H1 (cell line): ENCODE results near the gene PITRM1. TPM values are rescaled to one million over a fixed set of nuclear protein-coding genes. Genes with fewer than 3 reads are reported as not detected.
"Not testable (repeated sequence)": the region's sequence is repeated elsewhere in the genome, so short reads cannot be mapped to it uniquely, and the experiment has no call there.

Experiments used
- CTCF ChIA-PET: fragments of 300-600 bp; sonication (Branson Sonifier 250); formaldehyde crosslinking; loops from one replicate; lab custom pipeline; 2021; ENCODE audit not compliant: partially characterized antibody; lab: Charles Lee
- POLR2A ChIA-PET: fragments of 300-600 bp; sonication (Branson Sonifier 250); formaldehyde crosslinking; loops from one replicate; lab custom pipeline; 2021; ENCODE audit warnings: inconsistent platforms; ENCODE audit not compliant: partially characterized antibody; lab: Charles Lee
- DNase-seq, 2 experiments: peaks; one replicate each; pipeline versions ENCODE4 v3.0.0 to v3.0.0-alpha.2; 2010 to 2022; ENCODE audit warnings: low spot score in 2 of 2, low read depth in 1 of 2, mixed read lengths in 1 of 2
- FAIRE-seq: peaks from 2 replicates; lab custom pipeline; 2011; peaks lifted over from hg19 to GRCh38; lab: Jason Lieb, UNC
- H2AFZ ChIP-seq: 2 replicates; pipeline ENCODE4 v1.8.1; 2012; ENCODE audit warnings: low read length, inconsistent platforms
- H2AK5ac ChIP-seq: 2 replicates; pipeline ENCODE4 v1.6.1; 2013; ENCODE audit warnings: low read depth, low read length
- H2BK120ac ChIP-seq: replicated peaks from 2 replicates; pipeline ENCODE3; 2013; ENCODE audit warnings: low read depth, low read length, inconsistent platforms
- H2BK12ac ChIP-seq: 2 replicates; pipeline ENCODE4 v1.6.1; 2013; ENCODE audit warnings: low read depth, low read length
- H2BK15ac ChIP-seq: 2 replicates; pipeline ENCODE4 v1.6.1; 2013; ENCODE audit warnings: low read length
- H2BK20ac ChIP-seq: 2 replicates; pipeline ENCODE4 v1.6.1; 2013; ENCODE audit warnings: low read length
- H2BK5ac ChIP-seq: 2 replicates; pipeline ENCODE4 v1.6.1; 2013; ENCODE audit warnings: low read depth, low read length
- H3K14ac ChIP-seq: 2 replicates; pipeline ENCODE4 v1.6.1; 2013; ENCODE audit warnings: inconsistent platforms; ENCODE audit not compliant: insufficient read length
- H3K18ac ChIP-seq: 2 replicates; pipeline ENCODE4 v1.6.1; 2013; ENCODE audit warnings: low read length; ENCODE audit errors: extremely low read depth
- H3K23ac ChIP-seq: 2 replicates; pipeline ENCODE4 v1.6.1; 2013; ENCODE audit warnings: inconsistent platforms; ENCODE audit not compliant: insufficient read length
- H3K23me2 ChIP-seq: 2 replicates; pipeline ENCODE4 v1.6.1; 2013; ENCODE audit warnings: low read depth, low read length
- H3K27ac ChIP-seq: 2 replicates; pipeline ENCODE4 v1.6.1; 2011; ENCODE audit warnings: low read depth, low read length, inconsistent platforms
- H3K27me3 ChIP-seq, 4 experiments: replicated peaks in 1 of 4; 1 replicate in 1 of 4; 2 replicates in 3 of 4; pipeline versions ENCODE4 v1.6.1 to v1.8.1; 2011 to 2013; ENCODE audit warnings: low read length in 3 of 4, mild to moderate bottlenecking in 3 of 4, inconsistent platforms in 2 of 4, mixed read lengths in 2 of 4, moderate library complexity in 1 of 4; ENCODE audit not compliant: control insufficient read depth in 3 of 4, insufficient read depth in 3 of 4; ENCODE audit errors: extremely low read depth in 1 of 4
- H3K36me3 ChIP-seq, 4 experiments: 2 replicates each; pipeline versions ENCODE4 v1.6.1 to v1.8.1; 2011 to 2013; ENCODE audit warnings: mild to moderate bottlenecking in 4 of 4, low read length in 3 of 4, moderate library complexity in 2 of 4, control low read depth in 1 of 4, inconsistent platforms in 1 of 4; ENCODE audit not compliant: insufficient read depth in 4 of 4, control insufficient read depth in 2 of 4
- H3K4ac ChIP-seq: replicated peaks from 2 replicates; pipeline ENCODE3; 2013; ENCODE audit warnings: low read length, low read depth, mixed read lengths, inconsistent platforms; ENCODE audit not compliant: insufficient read length
- H3K4me1 ChIP-seq, 4 experiments: replicated peaks in 1 of 4; 1 replicate in 1 of 4; 2 replicates in 3 of 4; pipeline versions ENCODE4 v1.6.1 to v1.8.1; 2011 to 2013; ENCODE audit warnings: low read length in 3 of 4, inconsistent platforms in 2 of 4, mixed read lengths in 1 of 4; ENCODE audit not compliant: insufficient read depth in 4 of 4, control insufficient read depth in 3 of 4
- H3K4me2 ChIP-seq, 2 experiments: 2 replicates each; pipeline versions ENCODE4 v1.6.1 to v1.8.1; 2011 to 2013; ENCODE audit warnings: low read depth in 2 of 2, low read length in 2 of 2, control low read depth in 1 of 2, inconsistent platforms in 1 of 2, mild to moderate bottlenecking in 1 of 2; ENCODE audit not compliant: insufficient read depth in 1 of 2
- H3K4me3 ChIP-seq, 4 experiments: fragments of 200-600, 300-600 bp in 1 of 4; sonication (generic), shearing (Covaris generic), sonication (Bioruptor Twin) in 1 of 4; 2 replicates each; pipeline versions ENCODE4 v1.5.1 to v1.8.1; 2011 to 2016; ENCODE audit warnings: low read length in 4 of 4, low read depth in 3 of 4, control low read depth in 2 of 4, inconsistent platforms in 2 of 4, mild to moderate bottlenecking in 2 of 4, mixed read lengths in 1 of 4, moderate library complexity in 1 of 4; ENCODE audit not compliant: insufficient read depth in 2 of 4; ENCODE audit errors: extremely low read depth in 1 of 4
- H3K56ac ChIP-seq: replicated peaks from 2 replicates; pipeline ENCODE3; 2013; ENCODE audit warnings: low read depth, mild to moderate bottlenecking, mixed read lengths, low read length, inconsistent platforms; ENCODE audit not compliant: insufficient read length
- H3K79me1 ChIP-seq: 2 replicates; pipeline ENCODE4 v1.6.1; 2013; ENCODE audit warnings: low read depth, low read length, control low read depth
- H3K79me2 ChIP-seq, 2 experiments: 2 replicates each; pipeline versions ENCODE4 v1.6.1 to v1.8.1; 2012 to 2013; ENCODE audit warnings: low read length in 2 of 2, mild to moderate bottlenecking in 2 of 2, inconsistent platforms in 1 of 2; ENCODE audit not compliant: insufficient read depth in 2 of 2, control insufficient read depth in 1 of 2
- H3K9ac ChIP-seq, 4 experiments: replicated peaks in 1 of 4; 1 replicate in 1 of 4; 2 replicates in 3 of 4; pipeline versions ENCODE4 v1.6.1 to v1.8.1; 2011 to 2013; ENCODE audit warnings: low read depth in 3 of 4, low read length in 3 of 4, control low read depth in 2 of 4, mild to moderate bottlenecking in 2 of 4, moderate library complexity in 2 of 4, inconsistent platforms in 1 of 4; ENCODE audit errors: extremely low read depth in 1 of 4
- H3K9me3 ChIP-seq, 2 experiments: 2 replicates each; pipeline versions ENCODE4 v1.6.1 to v1.8.1; 2012 to 2013; ENCODE audit warnings: mild to moderate bottlenecking in 2 of 2, moderate library complexity in 2 of 2, control low read depth in 1 of 2, inconsistent platforms in 1 of 2, low read depth in 1 of 2, low read length in 1 of 2, mixed read lengths in 1 of 2; ENCODE audit not compliant: insufficient read depth in 2 of 2
- H4K20me1 ChIP-seq, 2 experiments: replicated peaks in 1 of 2; 2 replicates each; pipeline versions ENCODE3 to v1.8.1; 2011 to 2013; ENCODE audit warnings: inconsistent platforms in 2 of 2, low read length in 2 of 2, mild to moderate bottlenecking in 1 of 2; ENCODE audit not compliant: insufficient read depth in 2 of 2, control insufficient read depth in 1 of 2
- H4K5ac ChIP-seq: 2 replicates; pipeline ENCODE4 v1.6.1; 2013; ENCODE audit warnings: low read length, low read depth, mixed read lengths, inconsistent platforms; ENCODE audit not compliant: insufficient read length
- H4K8ac ChIP-seq: 2 replicates; pipeline ENCODE4 v1.8.0; 2013; ENCODE audit warnings: mild to moderate bottlenecking, moderate library complexity, low read length, inconsistent platforms; ENCODE audit not compliant: insufficient read depth; ENCODE audit errors: extremely low read depth
- H4K91ac ChIP-seq: replicated peaks from 2 replicates; pipeline ENCODE3; 2013; ENCODE audit warnings: low read length, mixed read lengths, inconsistent platforms; ENCODE audit not compliant: insufficient read length
- WGBS, 2 experiments: shearing (Covaris generic) in 1 of 2; methylation state at CpG; one replicate each; pipeline versions ENCODE4 v1.1.6 to v1.1.7; 2013 to 2015; ENCODE audit warnings: low lambda C conversion rate in 2 of 2, mixed read lengths in 2 of 2, inconsistent platforms in 1 of 2, low coverage in 1 of 2, missing lambda C conversion rate in 1 of 2; ENCODE audit not compliant: insufficient replicate concordance in 2 of 2, insufficient coverage in 1 of 2, insufficient read length in 1 of 2; ENCODE audit errors: extremely low coverage in 1 of 2, missing lambda C conversion rate in 1 of 2; 5-methylcytosine and 5-hydroxymethylcytosine counted together
- polyA plus RNA-seq, 7 experiments: library from polyadenylated mRNA; depleted of rRNA in 3 of 7; stranded (reverse) in 5 of 7; unstranded in 2 of 7; fragments of >200 nt in 5 of 7; fragments of 200-250 nt in 2 of 7; gene quantifications; 1 replicate in 5 of 7; 2 replicates in 1 of 7; 4 replicates in 1 of 7; pipeline versions ENCODE4 v1.2.1 to v1.2.3, GENCODE V29; 2011 to 2013; ENCODE audit warnings: missing spikeins in 2 of 7, mixed read lengths in 2 of 7
- total RNA-seq: library from RNA; stranded (reverse); fragmentation: NEBNext Ultra II Directional; extraction: Animal tissue kit (Norgen Biotek cat#: 25700); gene quantifications from 2 replicates; pipeline ENCODE4 v1.2.1, GENCODE V29; 2021

The PITRM1 gene
- total and polyA plus RNA-seq, 2 of the 8 experiments (the other 6 are each of a cell fraction or from before 2014, with no cell fraction given): 18.6 to 31.5 TPM

DNA sequence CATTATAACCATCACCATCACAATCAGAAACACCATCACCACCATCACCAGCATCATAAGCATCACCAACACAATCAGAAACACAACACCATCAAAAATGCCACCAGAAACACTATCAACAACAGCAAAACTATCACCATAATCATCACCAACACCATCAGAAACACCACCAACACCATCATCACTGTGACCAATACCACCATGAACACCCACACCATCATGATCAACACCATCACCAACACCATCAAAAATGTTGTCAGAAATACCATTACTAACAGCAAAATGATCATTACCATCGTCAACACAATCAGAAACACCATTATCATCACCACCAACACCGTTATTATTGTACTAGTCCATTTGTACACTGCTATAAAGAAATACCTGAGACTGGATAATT lies 49.0 kb upstream of the PITRM1 start:
- H3K4ac ChIP-seq, H3K27ac ChIP-seq, H3K23me2 ChIP-seq, CTCF ChIA-PET, H2AFZ ChIP-seq, H2BK20ac ChIP-seq, DNase-seq, H4K5ac ChIP-seq, H4K91ac ChIP-seq, H2BK12ac ChIP-seq, H3K4me1 ChIP-seq, H3K79me1 ChIP-seq, H2BK120ac ChIP-seq, H3K9ac ChIP-seq, H4K20me1 ChIP-seq, H3K14ac ChIP-seq, H3K4me3 ChIP-seq, H3K27me3 ChIP-seq, POLR2A ChIA-PET, H3K9me3 ChIP-seq, FAIRE-seq, H3K18ac ChIP-seq, H3K56ac ChIP-seq, H3K79me2 ChIP-seq, H3K23ac ChIP-seq, H2AK5ac ChIP-seq, H2BK15ac ChIP-seq, H3K4me2 ChIP-seq, H2BK5ac ChIP-seq, H3K36me3 ChIP-seq, H4K8ac ChIP-seq: not testable (repeated sequence)
- WGBS, 2 experiments: no CpG with 5 or more reads among the region's 2 CpGs
